GM21390 (cell line): Measurements from ENCODE around the gene EP400.
A peak's percentile ranks its signal among the peaks of the same experiment; 100 is the strongest.
"Not testable (repeated sequence)": the region's sequence is repeated elsewhere in the genome, so short reads cannot be mapped to it uniquely, and the experiment has no call there.

Experiments used
- ATAC-seq: cut with Tn5 transposase; IDR thresholded peaks from one replicate; pipeline ENCODE4 v1.9.1; 2021; ENCODE audit not compliant: unreplicated experiment

EP400 gene

GRCh38 chr12:132036063-132036683 lies 86.4 kb downstream of the EP400 start:
- ATAC-seq = no peak

- no peak for ATAC-seq
These were observed 91.3 kb downstream of the EP400 start for GRCh38 chr12:132040906-132041606.

- ATAC-seq = no peak
These were observed 93.5 kb downstream of the EP400 start for GRCh38 chr12:132043216-132043615.

GRCh38 chr12:132043770-132044467 lies 94.2 kb downstream of the EP400 start:
- no peak for ATAC-seq

DNA sequence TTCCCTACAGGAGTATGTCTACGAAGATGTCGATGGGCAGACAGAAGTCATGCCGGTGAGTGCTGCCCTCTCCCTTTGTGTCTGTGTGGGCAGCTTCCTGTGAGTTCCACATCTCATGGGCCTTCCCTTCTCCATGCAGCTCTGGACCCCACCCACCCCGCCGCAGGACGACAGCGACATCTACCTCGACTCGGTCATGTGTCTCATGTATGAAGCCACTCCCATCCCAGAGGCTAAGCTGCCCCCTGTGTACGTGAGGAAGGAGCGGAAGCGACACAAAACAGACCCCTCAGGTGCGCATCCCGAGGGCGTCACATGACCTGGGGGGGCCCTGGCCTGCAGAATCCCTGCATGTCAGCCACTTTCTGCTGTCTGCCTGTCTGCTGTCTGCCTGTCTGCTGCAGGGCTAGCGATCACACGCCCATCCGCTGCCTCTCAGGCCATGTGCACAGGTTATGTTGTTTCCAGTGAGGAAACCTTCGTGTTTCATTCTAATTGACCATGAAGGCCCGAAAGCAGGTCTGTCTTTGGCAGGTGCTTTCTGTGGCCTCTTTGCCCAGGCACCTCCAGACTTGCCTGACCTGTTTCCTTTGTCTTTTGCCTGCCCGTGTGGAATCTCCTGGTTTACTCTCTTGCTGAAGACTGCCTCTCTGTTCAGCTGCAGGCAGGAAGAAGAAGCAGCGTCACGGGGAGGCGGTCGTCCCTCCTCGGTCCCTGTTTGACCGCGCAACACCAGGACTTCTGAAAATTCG lies 95.1 kb downstream of the EP400 start:
- no peak for ATAC-seq

- no peak for ATAC-seq
These were observed 96.0 kb downstream of the EP400 start for GRCh38 chr12:132045751-132046150.

DNA sequence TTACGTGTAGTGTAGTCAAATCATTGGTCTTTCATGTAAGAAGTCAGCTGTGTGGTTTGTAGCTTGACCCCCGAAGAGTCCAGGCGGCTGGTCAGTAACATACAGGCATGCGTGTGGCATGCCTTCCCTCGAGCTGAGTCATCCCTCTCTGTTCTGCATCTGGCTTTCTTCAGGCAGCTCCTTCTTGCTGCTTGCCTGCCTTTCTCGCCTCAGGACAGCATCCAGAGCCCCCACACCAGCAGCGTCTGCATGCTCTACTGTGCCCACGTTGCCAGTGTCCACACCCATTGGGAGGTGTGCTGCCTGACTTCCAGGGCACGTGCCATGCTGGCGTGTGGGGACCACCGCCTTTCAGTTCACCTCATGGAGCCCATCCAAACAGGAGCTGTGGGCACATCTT lies 96.8 kb downstream of the EP400 start:
- no peak for ATAC-seq

DNA sequence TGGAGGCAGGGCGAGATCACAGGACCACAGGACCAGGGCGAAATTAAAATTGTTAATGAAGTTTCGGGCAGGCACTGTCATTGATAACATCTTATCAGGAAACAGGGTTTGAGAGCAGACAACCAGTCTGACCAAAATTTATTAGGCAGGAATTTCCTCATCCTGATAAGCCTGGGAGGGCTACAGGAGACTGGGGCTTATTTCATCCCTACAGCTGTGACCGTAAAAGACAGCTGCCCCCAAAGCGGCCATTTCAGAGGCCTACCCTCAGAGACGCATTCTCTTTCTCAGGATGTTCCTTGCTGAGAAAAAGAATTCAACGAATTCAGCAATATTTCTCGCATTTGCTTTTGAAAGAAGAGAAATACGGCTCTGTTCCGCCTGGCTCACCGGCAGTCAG lies 97.9 kb downstream of the EP400 start:
- ATAC-seq = not testable (repeated sequence)

DNA sequence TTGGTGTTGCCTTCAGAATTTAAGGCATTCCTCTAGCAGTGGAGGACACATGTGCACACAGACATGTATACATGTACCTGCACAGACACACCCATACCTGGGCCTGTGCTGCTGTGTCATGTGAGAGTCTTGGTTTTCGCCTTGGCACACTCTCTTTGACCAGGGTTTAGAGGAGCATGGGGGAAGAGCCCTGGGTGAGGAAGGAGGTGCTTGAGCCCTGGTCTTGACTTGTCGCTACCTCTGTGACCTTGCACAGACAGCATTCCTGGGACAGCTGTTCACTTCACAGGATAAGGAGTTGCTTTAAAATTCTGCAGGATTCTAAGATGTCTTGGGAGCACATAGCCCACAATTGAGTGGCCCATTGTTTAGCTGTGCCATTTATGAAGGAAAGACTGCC lies 99.7 kb downstream of the EP400 start:
- ATAC-seq = no peak

DNA sequence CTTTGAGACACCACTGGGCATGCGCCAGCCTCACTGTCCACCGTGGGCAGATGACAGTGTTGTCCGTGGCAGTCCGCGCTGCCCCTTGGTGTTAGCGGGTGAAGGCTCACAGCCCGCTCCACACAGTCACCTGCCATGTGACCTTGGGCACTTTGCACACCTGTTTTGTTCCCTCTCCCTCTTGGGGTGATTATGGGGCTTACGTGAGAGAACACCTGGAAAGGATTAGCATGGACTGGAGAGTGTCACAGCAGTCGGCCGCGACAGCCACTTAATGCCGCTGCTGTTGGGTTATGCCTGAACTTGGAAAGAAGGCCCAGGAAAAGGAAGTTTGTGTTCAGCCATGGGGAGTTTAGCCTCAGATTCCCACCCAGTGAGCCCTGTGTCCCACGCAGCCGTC lies 100.1 kb downstream of the EP400 start:
- ATAC-seq = no peak

DNA sequence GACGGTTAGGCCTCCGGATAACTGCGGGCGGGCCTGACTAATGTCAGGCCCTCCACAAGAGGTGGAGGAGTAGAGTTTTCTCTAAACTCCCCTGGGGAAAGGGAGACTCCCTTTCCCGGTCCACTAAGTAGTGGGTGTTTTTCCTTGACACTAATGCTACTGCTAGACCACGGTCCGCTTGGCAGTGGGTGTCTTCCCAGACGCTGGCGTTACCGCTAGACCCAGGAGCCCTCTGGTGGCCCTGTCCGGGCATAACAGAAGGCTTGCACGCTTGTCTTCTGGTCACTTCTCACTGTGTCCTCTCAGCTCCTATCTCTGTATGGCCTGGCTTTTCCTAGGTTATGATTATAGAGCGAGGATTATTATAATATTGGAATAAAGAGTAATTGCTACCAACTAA lies 102.0 kb downstream of the EP400 start:
- ATAC-seq = not testable (repeated sequence)

DNA sequence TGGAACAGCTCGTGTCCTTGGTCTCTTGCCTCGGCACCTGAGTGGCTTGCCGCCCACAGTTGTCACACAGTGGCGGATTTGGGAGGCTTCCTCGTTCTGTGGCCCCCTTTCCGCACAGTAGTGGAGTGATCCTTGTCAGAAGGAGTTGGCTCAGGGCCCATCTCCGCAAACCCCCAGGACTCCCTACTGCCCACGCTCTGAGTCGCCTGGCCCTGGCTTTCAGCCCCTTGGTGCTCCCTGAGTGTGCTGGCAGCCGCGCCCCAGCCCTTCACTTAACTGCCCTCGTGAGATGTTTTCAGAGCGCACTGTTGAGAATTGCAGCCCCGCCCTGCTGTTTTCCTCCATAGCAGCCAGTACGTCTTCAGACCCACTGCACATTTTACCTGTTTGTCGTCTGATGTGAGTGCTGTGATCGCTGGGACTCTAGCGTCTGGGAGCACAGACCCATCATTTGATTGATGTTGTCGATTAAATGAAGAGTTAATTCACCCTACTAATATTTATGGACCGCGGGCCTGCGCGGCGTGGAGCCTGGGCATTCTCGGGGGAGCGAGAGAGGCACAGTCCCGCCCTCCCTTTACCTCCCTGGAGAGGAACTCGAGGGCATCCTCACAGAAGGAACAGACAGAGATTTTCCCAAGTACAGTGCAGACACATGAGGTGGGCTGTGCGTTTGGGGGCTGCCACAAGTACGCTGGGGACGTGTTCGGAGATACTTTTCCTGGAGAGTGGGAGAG lies 102.6 kb downstream of the EP400 start:
- ATAC-seq = no peak

DNA sequence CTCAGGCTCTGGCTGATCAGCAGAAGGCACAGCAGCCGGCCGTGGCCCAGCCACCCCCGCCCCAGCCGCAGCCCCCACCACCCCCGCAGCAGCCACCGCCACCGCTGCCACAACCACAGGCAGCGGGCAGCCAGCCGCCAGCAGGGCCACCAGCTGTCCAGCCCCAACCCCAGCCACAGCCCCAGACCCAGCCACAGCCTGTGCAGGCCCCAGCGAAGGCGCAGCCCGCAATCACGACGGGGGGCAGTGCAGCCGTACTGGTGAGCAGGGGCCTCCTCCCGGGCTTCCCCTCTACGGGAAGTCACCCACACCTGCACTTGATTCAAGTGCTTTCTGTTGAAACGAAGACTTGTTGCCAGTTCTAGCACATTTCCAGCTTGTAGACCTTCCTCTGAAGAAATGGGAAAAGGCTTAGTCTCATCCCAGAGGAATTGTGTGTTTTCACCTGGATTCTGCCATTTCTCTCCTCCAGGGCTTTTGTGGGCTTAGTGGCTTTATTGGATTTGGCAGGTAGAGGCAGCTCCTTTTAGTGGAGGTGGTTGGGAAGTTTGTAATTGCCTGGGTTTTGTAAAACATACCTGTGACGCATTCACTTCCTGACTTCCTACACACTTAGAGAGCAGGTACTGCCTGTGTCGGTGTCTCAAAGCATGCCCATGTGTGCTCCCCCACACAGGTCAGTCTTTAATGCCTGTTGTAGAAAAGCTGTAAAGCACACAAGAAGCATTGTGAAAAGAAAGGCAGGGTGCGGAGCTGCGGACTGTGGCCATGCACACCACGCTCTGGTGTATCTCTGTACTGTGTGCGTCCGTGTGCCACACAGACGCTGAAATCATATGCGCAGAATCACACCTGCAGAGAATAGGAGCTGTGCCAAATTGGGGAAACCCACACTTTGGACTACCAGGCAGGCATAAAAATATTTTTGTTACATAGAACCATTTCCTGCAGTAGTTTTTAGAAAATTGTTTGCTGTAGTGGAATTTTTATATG lies 103.9 kb downstream of the EP400 start:
- no peak for ATAC-seq

GRCh38 chr12:132054983-132055382 lies 105.2 kb downstream of the EP400 start:
- ATAC-seq = no peak

- no peak for ATAC-seq
These were observed 105.9 kb downstream of the EP400 start for GRCh38 chr12:132055535-132056096.

GRCh38 chr12:132056320-132056719 lies 106.6 kb downstream of the EP400 start:
- no peak for ATAC-seq

DNA sequence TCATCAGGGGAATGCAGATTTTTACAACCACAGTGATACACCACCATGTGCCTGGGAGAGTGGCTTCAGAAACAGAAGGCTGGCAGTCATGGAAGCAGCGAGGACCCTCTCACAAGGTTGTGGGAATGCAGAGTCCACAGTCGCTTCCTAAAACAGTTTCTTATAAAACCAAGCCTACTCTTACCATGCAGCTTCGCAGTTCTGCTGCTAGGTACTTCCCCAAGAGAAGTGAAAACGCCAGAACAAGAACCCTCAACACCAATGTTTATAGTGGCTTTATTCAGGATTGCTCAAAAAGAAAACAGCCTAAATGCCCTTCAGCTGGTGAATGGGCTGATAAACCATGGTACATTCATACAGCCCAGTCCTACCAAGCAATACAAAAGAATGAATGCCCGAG lies 107.2 kb downstream of the EP400 start:
- peak; percentile 60 for ATAC-seq

DNA sequence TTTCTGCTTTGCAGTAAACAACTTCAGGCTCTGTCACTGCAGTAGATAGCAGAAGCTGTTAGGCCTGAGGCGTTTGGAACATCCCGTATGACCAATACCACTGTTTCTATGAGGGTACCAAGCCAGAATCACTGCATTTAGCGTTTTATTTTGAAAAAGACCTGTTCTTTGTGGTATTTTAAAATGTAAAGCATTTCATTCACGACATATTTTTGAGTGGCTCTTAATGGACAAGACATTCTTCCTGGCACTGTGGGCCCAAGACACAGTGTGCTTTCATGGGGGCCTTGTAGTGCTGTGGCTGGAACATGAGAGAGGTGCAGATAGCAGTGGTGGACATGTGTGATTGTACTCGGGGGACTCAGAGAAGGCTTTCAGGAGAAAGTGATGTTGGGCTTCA lies 107.9 kb downstream of the EP400 start:
- no peak for ATAC-seq

DNA sequence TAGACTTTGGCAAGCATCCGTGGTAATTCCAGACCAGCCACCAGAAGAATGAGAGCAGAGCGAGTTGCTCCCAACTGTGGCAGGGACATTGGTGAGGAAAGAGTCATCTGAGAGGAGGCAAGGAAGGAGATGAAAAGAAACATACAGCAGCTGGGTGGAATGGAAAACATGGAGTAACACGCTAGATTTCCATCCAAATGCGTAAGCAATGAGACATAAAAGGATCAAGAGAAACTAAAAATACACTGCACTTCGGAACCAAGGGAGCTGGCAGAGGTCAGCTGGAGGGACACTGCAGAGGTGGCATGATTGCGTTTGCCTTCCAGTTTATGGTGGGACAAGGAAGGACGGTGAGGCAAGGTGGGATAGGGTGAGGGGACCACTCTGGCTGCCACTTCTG lies 111.5 kb downstream of the EP400 start:
- ATAC-seq = no peak
